ENCODE results near the gene EFL1.

DNA sequence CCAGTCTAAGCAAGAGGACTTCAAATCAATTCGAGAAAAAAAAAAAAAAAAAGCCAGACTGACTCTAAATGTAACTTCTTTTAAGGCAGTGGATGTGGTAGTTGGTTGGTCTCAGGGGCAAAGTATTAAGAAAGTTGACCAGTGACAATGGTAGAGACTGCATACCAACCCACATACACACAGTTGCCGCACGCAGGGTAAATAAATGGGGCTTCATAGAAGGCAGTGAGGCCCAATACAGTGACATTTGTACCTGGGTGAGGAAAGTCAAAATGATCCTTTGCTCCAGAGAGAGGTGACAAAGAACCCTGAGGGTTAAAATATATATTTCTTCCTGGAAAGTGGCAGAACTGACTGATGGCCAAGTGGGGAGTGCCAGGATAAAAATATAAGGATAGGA, 116.0 kb downstream of the EFL1 start:
- TF ChIP-seq FOXK1 (CRISPR knock-in tag; IDR thresholded peaks at IDR 0.05): no peak
- TF ChIP-seq, protein P1, sequence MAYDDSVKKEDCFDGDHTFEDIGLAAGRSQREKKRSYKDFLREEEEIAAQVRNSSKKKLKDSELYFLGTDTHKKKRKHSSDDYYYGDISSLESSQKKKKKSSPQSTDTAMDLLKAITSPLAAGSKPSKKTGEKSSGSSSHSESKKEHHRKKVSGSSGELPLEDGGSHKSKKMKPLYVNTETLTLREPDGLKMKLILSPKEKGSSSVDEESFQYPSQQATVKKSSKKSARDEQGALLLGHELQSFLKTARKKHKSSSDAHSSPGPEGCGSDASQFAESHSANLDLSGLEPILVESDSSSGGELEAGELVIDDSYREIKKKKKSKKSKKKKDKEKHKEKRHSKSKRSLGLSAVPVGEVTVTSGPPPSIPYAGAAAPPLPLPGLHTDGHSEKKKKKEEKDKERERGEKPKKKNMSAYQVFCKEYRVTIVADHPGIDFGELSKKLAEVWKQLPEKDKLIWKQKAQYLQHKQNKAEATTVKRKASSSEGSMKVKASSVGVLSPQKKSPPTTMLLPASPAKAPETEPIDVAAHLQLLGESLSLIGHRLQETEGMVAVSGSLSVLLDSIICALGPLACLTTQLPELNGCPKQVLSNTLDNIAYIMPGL (CRISPR knock-in tag; IDR thresholded peaks at IDR 0.05): no peak
- TF ChIP-seq FOXJ3 (CRISPR knock-in tag; IDR thresholded peaks at IDR 0.05; ENCODE audit: borderline replicate concordance): no peak
- TF ChIP-seq, protein P2, sequence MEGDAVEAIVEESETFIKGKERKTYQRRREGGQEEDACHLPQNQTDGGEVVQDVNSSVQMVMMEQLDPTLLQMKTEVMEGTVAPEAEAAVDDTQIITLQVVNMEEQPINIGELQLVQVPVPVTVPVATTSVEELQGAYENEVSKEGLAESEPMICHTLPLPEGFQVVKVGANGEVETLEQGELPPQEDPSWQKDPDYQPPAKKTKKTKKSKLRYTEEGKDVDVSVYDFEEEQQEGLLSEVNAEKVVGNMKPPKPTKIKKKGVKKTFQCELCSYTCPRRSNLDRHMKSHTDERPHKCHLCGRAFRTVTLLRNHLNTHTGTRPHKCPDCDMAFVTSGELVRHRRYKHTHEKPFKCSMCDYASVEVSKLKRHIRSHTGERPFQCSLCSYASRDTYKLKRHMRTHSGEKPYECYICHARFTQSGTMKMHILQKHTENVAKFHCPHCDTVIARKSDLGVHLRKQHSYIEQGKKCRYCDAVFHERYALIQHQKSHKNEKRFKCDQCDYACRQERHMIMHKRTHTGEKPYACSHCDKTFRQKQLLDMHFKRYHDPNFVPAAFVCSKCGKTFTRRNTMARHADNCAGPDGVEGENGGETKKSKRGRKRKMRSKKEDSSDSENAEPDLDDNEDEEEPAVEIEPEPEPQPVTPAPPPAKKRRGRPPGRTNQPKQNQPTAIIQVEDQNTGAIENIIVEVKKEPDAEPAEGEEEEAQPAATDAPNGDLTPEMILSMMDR (IDR thresholded peaks at IDR 0.05): no peak
- TF ChIP-seq, protein P3, sequence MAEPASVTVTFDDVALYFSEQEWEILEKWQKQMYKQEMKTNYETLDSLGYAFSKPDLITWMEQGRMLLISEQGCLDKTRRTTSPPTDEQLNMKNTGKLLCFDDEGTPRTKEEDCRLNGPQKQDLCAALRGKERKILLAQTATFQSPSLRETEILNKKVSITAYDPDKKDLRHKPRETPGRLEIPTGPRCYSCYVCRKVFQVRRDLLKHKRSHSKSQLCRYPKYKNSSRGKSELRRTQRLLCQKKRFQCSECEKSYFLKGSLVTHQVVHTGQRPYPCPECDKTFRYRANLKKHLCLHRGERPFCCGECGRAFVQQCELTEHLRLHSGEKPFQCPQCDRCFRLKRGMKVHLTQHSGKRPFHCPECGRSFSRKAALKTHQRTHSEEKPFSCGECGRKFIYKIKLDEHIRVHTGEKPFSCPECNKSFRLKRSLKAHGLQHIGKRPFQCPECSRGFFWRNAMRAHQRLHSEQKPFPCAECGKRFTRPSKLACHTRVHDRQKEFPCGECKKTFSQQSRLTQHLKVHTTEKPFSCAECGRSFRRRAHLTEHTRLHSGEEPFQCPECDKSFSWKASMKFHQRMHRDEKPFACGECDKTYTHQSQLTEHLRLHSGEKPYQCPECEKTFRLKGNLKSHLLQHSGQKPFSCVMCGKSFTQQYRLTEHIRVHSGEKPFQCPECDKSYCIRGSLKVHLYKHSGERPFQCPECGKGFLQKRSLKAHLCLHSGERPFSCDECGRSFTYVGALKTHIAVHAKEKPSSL (CRISPR knock-in tag; conservative IDR thresholded peaks at IDR 0.05): no peak
- TF ChIP-seq, protein P4, sequence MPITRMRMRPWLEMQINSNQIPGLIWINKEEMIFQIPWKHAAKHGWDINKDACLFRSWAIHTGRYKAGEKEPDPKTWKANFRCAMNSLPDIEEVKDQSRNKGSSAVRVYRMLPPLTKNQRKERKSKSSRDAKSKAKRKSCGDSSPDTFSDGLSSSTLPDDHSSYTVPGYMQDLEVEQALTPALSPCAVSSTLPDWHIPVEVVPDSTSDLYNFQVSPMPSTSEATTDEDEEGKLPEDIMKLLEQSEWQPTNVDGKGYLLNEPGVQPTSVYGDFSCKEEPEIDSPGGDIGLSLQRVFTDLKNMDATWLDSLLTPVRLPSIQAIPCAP (CRISPR knock-in tag; IDR thresholded peaks at IDR 0.05): no peak
- TF ChIP-seq ZNF396 (CRISPR knock-in tag; IDR thresholded peaks at IDR 0.05; ENCODE audit: borderline replicate concordance): no peak
- no peak for TF ChIP-seq ZNF232 (CRISPR knock-in tag; IDR thresholded peaks at IDR 0.05)
- TF ChIP-seq, protein P5, sequence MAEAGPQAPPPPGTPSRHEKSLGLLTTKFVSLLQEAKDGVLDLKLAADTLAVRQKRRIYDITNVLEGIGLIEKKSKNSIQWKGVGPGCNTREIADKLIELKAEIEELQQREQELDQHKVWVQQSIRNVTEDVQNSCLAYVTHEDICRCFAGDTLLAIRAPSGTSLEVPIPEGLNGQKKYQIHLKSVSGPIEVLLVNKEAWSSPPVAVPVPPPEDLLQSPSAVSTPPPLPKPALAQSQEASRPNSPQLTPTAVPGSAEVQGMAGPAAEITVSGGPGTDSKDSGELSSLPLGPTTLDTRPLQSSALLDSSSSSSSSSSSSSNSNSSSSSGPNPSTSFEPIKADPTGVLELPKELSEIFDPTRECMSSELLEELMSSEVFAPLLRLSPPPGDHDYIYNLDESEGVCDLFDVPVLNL (CRISPR knock-in tag; IDR thresholded peaks at IDR 0.05; ENCODE audit: borderline replicate concordance, low read depth): no peak
- TF ChIP-seq, protein P6, sequence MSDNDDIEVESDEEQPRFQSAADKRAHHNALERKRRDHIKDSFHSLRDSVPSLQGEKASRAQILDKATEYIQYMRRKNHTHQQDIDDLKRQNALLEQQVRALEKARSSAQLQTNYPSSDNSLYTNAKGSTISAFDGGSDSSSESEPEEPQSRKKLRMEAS (CRISPR knock-in tag; IDR thresholded peaks at IDR 0.05): no peak
- TF ChIP-seq, protein P7, sequence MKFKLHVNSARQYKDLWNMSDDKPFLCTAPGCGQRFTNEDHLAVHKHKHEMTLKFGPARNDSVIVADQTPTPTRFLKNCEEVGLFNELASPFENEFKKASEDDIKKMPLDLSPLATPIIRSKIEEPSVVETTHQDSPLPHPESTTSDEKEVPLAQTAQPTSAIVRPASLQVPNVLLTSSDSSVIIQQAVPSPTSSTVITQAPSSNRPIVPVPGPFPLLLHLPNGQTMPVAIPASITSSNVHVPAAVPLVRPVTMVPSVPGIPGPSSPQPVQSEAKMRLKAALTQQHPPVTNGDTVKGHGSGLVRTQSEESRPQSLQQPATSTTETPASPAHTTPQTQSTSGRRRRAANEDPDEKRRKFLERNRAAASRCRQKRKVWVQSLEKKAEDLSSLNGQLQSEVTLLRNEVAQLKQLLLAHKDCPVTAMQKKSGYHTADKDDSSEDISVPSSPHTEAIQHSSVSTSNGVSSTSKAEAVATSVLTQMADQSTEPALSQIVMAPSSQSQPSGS (CRISPR knock-in tag; IDR thresholded peaks at IDR 0.05; ENCODE audit: borderline replicate concordance, low read depth): no peak
- TF ChIP-seq NFYB (CRISPR knock-in tag; conservative IDR thresholded peaks at IDR 0.05; ENCODE audit: low read depth): no peak
- no peak for TF ChIP-seq ESRRA (CRISPR knock-in tag; IDR thresholded peaks at IDR 0.05; ENCODE audit: borderline replicate concordance)

Data from WTC11 (cell line).